ENCODE measurements around the gene WDR93. TPM values are rescaled to one million over a fixed set of nuclear protein-coding genes. Genes with fewer than 3 reads are reported as not detected.

Gene WDR93
- total RNA-seq, 4 donors from 2014 or later, result 0.12 to 0.26 TPM; not detected in 2

DNA sequence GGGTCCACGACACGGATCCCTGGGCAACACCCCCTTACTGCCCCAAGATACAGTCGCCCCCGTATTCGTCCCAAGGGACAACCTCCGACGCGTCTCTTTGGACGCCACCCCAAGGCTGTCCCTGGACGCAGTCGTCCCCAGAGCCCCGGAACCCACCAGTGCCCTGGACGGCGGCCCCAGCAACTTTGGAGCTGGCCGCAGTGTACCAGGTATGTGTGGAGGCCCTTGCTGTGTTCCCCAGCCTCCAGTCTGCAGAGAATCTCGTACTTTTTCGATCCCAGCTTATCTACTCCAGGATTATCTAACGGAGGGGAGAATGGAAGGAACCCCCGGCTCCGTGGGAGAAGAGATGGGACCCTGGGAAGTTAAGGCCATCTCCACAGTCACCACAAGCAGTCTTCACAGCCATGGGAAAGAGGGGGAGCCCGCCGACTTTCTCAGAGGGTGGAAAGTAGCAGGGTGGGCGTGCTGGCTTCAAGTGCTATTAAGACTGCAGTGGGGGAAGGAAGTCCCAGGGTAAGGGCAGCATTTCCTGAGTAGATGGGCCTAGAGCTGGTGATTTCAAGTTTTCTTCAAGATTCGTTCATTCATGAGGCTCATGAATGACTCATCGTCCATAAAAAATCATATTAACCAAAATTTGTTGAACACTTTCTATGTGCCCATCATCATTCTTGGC is 86.6 kb downstream of the WDR93 start:
- intact Hi-C loops (cut with DNase I; ENCODE audit: low total_unique reads), result no loop called here
- DNase-seq (ENCODE audit: low spot score in 2 of 2), result no peak
- 65 to 84% methylated on average over 19 to 25 of the region's 25 CpGs for WGBS, 2 donors
- no peak for TF ChIP-seq POLR2A (IDR thresholded peaks at IDR 0.05)
- TF ChIP-seq, protein P1, sequence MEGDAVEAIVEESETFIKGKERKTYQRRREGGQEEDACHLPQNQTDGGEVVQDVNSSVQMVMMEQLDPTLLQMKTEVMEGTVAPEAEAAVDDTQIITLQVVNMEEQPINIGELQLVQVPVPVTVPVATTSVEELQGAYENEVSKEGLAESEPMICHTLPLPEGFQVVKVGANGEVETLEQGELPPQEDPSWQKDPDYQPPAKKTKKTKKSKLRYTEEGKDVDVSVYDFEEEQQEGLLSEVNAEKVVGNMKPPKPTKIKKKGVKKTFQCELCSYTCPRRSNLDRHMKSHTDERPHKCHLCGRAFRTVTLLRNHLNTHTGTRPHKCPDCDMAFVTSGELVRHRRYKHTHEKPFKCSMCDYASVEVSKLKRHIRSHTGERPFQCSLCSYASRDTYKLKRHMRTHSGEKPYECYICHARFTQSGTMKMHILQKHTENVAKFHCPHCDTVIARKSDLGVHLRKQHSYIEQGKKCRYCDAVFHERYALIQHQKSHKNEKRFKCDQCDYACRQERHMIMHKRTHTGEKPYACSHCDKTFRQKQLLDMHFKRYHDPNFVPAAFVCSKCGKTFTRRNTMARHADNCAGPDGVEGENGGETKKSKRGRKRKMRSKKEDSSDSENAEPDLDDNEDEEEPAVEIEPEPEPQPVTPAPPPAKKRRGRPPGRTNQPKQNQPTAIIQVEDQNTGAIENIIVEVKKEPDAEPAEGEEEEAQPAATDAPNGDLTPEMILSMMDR (IDR thresholded peaks at IDR 0.05), result no peak
- H3K4me3 ChIP-seq (ENCODE audit: low read depth, poor library complexity, severe bottlenecking), result no peak overlapping the region

GRCh38 chr15:89777782-89778380 is 87.3 kb downstream of the WDR93 start:
- WGBS, 2 donors, result 76 to 82% methylated on average over 10 of the region's 10 CpGs
- intact Hi-C loops (cut with DNase I; ENCODE audit: low total_unique reads), result no loop called here
- DNase-seq (ENCODE audit: low spot score in 2 of 2), result no peak
- no peak for TF ChIP-seq POLR2A (IDR thresholded peaks at IDR 0.05)
- TF ChIP-seq, protein P1 (IDR thresholded peaks at IDR 0.05), result no peak
- no peak overlapping the region for H3K4me3 ChIP-seq (ENCODE audit: low read depth, poor library complexity, severe bottlenecking)

- 57 to 63% methylated on average over 4 of the region's 4 CpGs for WGBS, 2 donors
- TF ChIP-seq POLR2A (IDR thresholded peaks at IDR 0.05), result no peak
- TF ChIP-seq, protein P1 (IDR thresholded peaks at IDR 0.05), result no peak
- no peak for DNase-seq (ENCODE audit: low spot score in 2 of 2)
- intact Hi-C loops (cut with DNase I; ENCODE audit: low total_unique reads), result no loop called here
- H3K4me3 ChIP-seq (ENCODE audit: low read depth, poor library complexity, severe bottlenecking), result no peak overlapping the region
These were observed 88.2 kb downstream of the WDR93 start for GRCh38 chr15:89778861-89779260.

DNA sequence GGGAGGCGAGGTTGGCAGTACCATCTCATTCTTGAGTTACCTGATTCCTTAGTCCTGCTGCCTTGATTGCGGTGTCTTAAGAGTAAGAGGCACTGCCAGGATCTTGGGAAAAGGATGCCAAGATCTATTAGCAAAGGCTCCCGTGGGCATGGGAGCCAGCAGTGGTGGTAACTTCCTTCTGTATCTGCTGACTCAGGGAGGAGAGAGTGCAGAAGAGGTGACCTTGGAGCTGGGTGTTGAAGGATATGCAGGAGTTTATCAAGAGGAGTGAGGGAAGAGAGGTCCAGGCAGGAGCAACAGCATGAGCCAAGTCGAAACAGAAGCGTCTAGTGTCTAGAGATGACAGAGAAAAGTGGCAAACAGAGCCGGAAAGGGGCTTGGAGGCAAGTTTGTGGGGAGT is 90.0 kb downstream of the WDR93 start:
- no peak for DNase-seq (ENCODE audit: low spot score in 2 of 2)
- intact Hi-C loops (cut with DNase I; ENCODE audit: low total_unique reads), result no loop called here
- no peak overlapping the region for H3K4me3 ChIP-seq (ENCODE audit: low read depth, poor library complexity, severe bottlenecking)
- TF ChIP-seq, protein P1 (IDR thresholded peaks at IDR 0.05), result no peak
- TF ChIP-seq POLR2A (IDR thresholded peaks at IDR 0.05), result no peak
- WGBS, 2 donors, result 52 to 56% methylated on average over 6 of the region's 6 CpGs

- DNase-seq (ENCODE audit: low spot score in 2 of 2), result no peak
- H3K4me3 ChIP-seq (ENCODE audit: low read depth, poor library complexity, severe bottlenecking), result no peak overlapping the region
- no peak for TF ChIP-seq POLR2A (IDR thresholded peaks at IDR 0.05)
- TF ChIP-seq, protein P1 (IDR thresholded peaks at IDR 0.05), result no peak
- 49 to 59% methylated on average over 6 of the region's 6 CpGs for WGBS, 2 donors
- intact Hi-C loops (cut with DNase I; ENCODE audit: low total_unique reads), result no loop called here
These were observed 90.4 kb downstream of the WDR93 start for GRCh38 chr15:89781055-89781454.
